ENCODE measurements around the gene CYB5R2.
"Not testable (repeated sequence)": the region's sequence is repeated elsewhere in the genome, so short reads cannot be mapped to it uniquely, and the experiment has no call there.

The CYB5R2 gene

DNA sequence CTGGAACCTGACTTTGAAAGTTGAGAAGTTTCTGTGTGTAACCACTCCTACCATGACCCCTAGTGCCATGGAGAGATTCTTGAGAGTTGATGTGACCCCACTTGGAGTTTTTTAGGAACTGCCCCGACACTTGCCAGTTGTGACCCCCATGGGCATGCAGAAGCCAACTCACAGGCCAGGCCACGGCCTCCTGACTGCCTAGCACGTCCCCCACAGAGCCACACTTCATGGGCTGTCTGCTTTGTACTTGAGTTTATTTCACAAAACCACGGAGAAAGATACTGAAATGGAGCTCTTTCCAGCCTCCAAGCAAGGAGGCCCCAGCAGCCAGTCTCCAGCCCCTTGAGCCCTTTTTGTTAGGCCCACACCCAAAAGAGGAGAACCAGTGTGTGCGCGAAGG lies 8.4 kb downstream of the CYB5R2 start:
- H3K4me3 ChIP-seq (ENCODE audit: low read length), result no peak overlapping the region
- no peak for DNase-seq (ENCODE audit: low read depth)
- TF ChIP-seq, protein P1, sequence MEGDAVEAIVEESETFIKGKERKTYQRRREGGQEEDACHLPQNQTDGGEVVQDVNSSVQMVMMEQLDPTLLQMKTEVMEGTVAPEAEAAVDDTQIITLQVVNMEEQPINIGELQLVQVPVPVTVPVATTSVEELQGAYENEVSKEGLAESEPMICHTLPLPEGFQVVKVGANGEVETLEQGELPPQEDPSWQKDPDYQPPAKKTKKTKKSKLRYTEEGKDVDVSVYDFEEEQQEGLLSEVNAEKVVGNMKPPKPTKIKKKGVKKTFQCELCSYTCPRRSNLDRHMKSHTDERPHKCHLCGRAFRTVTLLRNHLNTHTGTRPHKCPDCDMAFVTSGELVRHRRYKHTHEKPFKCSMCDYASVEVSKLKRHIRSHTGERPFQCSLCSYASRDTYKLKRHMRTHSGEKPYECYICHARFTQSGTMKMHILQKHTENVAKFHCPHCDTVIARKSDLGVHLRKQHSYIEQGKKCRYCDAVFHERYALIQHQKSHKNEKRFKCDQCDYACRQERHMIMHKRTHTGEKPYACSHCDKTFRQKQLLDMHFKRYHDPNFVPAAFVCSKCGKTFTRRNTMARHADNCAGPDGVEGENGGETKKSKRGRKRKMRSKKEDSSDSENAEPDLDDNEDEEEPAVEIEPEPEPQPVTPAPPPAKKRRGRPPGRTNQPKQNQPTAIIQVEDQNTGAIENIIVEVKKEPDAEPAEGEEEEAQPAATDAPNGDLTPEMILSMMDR (IDR thresholded peaks at IDR 0.05; ENCODE audit: insufficient read depth, low read depth, low read length, missing control alignments), result no peak

DNA sequence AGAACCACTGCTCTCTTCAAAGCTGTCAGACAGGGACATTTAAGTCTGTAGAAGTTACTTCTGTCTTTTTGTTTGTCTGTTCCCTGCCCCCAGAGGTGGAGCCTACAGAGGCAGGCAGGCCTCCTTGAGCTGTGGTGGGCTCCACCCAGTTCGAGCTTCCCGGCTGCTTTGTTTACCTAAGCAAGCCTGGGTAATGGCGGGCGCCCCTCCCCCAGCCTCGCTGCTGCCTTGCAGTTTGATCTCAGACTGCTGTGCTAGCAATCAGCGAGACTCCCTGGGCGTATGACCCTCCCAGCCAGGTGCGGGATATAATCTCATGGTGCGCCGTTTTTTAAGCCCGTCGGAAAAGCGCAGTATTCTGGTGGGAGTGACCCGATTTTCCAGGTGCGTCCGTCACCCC lies 9.8 kb downstream of the CYB5R2 start:
- DNase-seq (ENCODE audit: low read depth); H3K4me3 ChIP-seq (ENCODE audit: low read length): not testable (repeated sequence)

DNA sequence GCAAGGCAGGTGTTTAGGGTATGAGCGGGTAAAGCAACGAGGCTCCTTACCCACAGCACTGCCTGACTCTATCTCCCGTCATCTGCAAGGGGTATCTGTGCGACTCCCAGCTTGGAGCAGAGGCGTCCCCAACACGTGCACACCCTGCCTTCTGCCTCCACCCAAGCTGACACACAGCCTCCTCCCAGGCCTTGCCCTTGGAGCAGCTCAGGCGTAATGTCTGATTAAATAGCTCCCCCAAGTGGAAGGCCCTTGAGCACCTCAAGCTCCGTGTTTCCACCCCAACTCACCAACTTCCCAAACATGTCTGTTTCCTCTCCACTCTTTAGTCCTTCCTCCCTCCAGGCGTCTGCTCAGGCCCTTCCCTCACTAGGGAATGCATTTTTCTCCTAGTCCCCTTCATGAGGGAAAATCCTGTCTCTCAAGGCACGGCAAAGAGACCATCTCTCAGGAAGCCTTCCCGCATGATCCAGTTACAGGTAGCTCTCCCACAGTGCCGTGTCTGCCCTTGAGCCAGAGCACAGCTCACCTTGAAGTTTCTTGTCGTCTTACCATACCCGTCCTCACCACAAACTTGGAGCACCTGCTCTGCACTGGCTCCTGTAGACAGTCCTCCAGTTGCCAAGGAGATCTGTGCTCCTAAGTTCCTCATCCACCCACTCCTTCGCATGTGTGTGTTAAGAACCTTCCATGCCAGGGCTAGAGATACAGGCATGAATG lies 15.8 kb downstream of the CYB5R2 start:
- peak; percentile 84 for DNase-seq (ENCODE audit: low read depth)
- TF ChIP-seq, protein P1 (IDR thresholded peaks at IDR 0.05; ENCODE audit: insufficient read depth, low read depth, low read length, missing control alignments), result peak; percentile 79
- H3K4me3 ChIP-seq (ENCODE audit: low read length), result no peak overlapping the region

DNA sequence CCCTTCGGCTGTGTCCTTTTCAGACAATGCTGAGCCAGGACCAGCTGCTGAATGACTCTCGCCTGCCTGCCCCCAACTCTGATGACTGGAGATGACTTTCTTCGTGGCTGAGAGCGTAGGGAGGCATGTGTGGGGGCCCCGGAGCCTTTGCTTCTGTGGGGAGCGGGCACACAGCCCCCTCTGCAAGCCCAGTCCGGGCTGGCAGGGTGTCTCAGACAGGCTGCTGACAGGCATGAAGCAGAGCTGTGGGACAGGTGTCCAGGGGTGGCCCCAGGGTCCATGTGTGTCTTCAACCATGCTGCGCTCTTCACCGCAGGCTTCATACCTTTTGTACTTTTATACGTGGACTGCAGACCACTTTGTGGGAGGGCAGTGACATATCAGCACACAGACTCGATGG lies 16.6 kb downstream of the CYB5R2 start:
- no peak for DNase-seq (ENCODE audit: low read depth)
- TF ChIP-seq, protein P1 (IDR thresholded peaks at IDR 0.05; ENCODE audit: insufficient read depth, low read depth, low read length, missing control alignments), result no peak
- no peak overlapping the region for H3K4me3 ChIP-seq (ENCODE audit: low read length)

DNA sequence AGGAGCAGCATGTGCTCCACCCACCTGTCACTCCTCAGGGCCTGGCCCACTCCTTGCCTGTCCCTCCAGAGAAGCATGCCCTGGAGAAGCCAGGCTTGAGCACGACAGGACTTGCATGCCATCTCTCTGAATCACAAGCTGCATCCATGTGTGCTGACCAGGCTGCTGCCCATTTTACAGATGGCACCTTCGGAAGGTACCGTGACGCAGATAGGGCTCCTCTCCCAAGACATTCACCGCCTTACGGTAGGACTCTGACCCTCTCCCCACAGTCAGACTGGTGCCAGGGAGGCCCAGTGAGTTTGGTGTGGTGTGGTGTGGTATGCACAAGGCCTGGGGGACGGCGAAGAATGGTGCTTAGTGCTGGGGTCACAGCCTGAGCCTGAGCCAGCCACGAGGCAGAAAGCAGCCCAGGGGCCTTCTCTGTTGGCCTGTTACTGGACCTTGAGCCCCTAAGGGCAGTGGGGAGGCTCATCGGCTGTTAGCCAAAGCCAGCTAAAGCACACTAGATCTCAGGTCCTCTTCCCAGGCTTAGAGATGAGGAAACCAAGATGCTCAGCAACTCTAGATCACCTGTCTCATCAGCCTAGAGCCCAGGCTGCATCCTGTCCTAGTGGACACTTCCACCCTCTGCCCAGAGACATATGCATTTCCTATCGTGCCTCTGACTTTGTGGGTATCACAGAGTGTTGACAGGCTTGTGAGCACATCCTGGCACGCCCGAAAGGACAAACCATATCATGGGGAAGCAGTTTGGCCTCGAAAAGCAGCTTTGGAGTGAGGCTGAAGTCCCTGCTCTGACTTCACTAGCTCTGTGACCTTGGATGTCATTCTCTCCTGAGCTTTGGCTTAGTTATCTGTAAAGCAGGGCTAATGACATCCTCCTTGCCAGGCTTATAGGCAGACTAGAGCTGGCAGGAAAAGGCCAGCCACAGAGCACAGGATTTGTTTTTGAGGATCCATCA lies 17.8 kb downstream of the CYB5R2 start:
- TF ChIP-seq, protein P1 (IDR thresholded peaks at IDR 0.05; ENCODE audit: insufficient read depth, low read depth, low read length, missing control alignments), result no peak
- no peak for DNase-seq (ENCODE audit: low read depth)
- no peak overlapping the region for H3K4me3 ChIP-seq (ENCODE audit: low read length)

DNA sequence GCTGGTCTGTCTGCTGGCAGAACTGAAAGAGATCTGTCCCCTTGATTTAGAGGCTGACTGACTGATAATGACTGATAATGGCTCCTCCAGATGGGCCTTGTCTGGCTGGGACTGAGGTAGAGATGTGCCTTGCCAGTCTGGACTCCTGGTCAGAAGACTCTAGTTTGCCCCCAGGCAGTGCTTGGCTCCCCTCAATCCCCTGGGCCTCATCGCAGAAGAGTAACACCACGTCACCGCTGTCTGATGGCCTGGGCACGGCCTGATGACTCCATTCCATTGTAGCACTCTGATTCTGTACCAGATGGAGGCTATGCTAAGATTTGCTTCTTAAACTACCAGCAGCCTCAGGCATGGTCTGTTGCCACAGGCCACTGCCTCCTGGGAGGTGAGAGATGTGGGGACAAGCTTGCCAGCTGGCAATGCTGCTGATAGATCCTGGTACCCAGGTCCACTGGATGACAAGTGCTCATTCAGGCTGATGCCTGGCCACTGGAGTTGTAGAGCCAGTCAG lies 19.1 kb downstream of the CYB5R2 start:
- no peak overlapping the region for H3K4me3 ChIP-seq (ENCODE audit: low read length)
- TF ChIP-seq, protein P1 (IDR thresholded peaks at IDR 0.05; ENCODE audit: insufficient read depth, low read depth, low read length, missing control alignments), result no peak
- DNase-seq (ENCODE audit: low read depth), result no peak

DNA sequence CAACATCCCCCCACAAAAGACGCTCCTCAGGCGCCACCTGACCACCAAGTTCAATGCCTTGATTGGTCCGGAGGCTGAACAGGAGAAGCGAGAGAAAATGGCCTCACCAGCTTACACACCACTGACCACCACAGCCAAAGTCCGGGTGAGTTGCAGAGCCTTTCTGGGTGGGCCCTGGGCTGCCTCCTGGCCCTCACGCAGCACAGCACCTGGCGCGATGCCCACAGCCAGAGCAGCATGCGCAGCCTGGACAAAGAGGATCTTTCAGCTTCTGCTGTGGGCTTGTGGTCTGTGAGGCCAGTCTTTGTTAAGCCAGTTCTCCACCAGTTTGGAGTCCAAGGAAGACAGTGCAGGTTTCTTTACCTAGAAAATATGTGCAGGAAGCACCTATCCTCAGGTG lies 21.6 kb downstream of the CYB5R2 start:
- no peak overlapping the region for H3K4me3 ChIP-seq (ENCODE audit: low read length)
- TF ChIP-seq, protein P1 (IDR thresholded peaks at IDR 0.05; ENCODE audit: insufficient read depth, low read depth, low read length, missing control alignments), result no peak
- no peak for DNase-seq (ENCODE audit: low read depth)

Data from epithelial cell of esophagus (primary cell).